ENCODE measurements around the gene CEP63.

DNA sequence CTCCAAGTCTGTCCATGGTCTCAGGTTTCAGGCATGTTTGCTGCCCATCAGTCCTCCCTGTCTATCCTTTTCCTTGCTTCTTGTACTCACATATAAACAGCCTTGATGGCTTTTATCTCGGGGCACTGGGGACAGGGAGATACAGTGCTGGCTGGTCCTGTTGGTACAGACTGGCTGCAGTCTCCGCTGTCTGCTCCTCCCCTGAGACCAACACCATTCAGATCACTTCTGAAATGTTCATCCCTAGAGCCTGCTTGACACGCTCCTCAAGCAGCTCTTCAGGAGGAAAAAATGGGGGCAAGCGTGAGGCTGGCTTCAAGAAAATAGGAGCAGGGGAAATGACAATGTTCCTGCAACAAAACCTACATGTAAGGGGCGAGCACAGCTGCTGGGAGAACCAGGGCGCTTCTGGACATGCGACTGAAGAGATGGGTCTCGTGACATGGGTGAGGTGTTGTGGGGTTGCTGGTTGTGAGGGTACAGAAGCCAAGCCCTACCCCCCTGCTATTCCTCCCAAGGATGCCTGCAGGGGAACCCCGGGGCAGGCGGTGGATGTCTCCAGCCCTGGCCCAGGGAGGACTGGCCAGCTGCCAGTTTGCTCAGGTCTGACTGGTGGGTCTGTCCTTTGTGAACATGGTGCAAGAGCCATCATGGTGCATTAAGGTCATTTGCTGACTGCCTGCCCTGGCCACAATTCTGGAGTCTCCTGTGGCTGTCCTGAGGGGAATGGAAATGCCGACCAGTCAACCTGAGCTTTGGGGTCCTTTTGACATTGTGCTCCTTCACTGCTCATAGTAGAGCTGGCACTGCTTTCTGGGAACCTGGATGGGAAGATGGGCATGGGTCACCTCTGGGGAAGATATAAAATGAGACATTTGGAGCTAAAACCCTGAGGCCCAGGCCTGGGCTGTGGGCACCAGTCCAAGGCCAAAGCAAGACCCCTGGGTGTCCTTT lies 124.9 kb downstream of the CEP63 start:
- TF ChIP-seq, protein P1, sequence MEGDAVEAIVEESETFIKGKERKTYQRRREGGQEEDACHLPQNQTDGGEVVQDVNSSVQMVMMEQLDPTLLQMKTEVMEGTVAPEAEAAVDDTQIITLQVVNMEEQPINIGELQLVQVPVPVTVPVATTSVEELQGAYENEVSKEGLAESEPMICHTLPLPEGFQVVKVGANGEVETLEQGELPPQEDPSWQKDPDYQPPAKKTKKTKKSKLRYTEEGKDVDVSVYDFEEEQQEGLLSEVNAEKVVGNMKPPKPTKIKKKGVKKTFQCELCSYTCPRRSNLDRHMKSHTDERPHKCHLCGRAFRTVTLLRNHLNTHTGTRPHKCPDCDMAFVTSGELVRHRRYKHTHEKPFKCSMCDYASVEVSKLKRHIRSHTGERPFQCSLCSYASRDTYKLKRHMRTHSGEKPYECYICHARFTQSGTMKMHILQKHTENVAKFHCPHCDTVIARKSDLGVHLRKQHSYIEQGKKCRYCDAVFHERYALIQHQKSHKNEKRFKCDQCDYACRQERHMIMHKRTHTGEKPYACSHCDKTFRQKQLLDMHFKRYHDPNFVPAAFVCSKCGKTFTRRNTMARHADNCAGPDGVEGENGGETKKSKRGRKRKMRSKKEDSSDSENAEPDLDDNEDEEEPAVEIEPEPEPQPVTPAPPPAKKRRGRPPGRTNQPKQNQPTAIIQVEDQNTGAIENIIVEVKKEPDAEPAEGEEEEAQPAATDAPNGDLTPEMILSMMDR (IDR thresholded peaks at IDR 0.05) = no peak
- no peak for TF ChIP-seq POLR2A (IDR thresholded peaks at IDR 0.05)

Data from body of pancreas (tissue), 4 donors.